HepG2 (cell line): Measurements from ENCODE around the gene ARL2. TPM values are rescaled to one million over a fixed set of nuclear protein-coding genes. Genes with fewer than 3 reads are reported as not detected.
A peak's percentile ranks its signal among the peaks of the same experiment; 100 is the strongest.

ENCODE experiments used
- ATAC-seq: fragments of 200-7000 bp; cut with Tn5 transposase; 3 replicates; pipeline ENCODE4 v1.9.1; 2020; ENCODE audit warnings: mild to moderate bottlenecking, moderate library complexity
- BruUV-seq: library from RNA; stranded (reverse); fragments of 400-500 nt; replicated peaks from 2 replicates; lab custom pipeline; 2021; lab: Mats Ljungman, UMichigan
- CTCF ChIA-PET: fragments of 300-600 bp; formaldehyde crosslinking; extraction: SDS; loops from one replicate; lab custom pipeline; 2021; ENCODE audit warnings: low total read pairs, inconsistent platforms, low intra/inter-chr PET ratio; lab: Yijun Ruan, JAX
- POLR2A ChIA-PET: fragments of 350-600 bp; sonication (Branson Sonifier 250); formaldehyde crosslinking; loops from one replicate; lab custom pipeline; 2020; ENCODE audit warnings: antibody characterized with exemption, inconsistent platforms; lab: Yijun Ruan, JAX
- DNase-seq: peaks from one replicate; pipeline ENCODE4 v3.0.0-alpha.2; 2015; ENCODE audit warnings: low spot score
- FAIRE-seq: peaks from 3 replicates; lab custom pipeline; 2011; peaks lifted over from hg19 to GRCh38; lab: Jason Lieb, UNC
- H2AFZ ChIP-seq: one replicate; pipeline ENCODE4 v1.6.1; 2011; ENCODE audit warnings: low read length, inconsistent platforms
- H3K27ac ChIP-seq: fragments of 300-600 bp; 3 replicates; pipeline ENCODE4 v1.8.0; 2011; ENCODE audit warnings: mixed run types, mild to moderate bottlenecking, mixed read lengths, low read length, inconsistent platforms; ENCODE audit not compliant: insufficient read depth; ENCODE audit errors: extremely low read length
- H3K27me3 ChIP-seq, 2 experiments: fragments of 200-600 bp in 1 of 2; 2 replicates in 1 of 2; 3 replicates in 1 of 2; pipeline versions ENCODE4 v1.6.0 to v1.8.0; 2011; ENCODE audit warnings: low read length in 2 of 2, mild to moderate bottlenecking in 2 of 2, moderate library complexity in 2 of 2, inconsistent platforms in 1 of 2; ENCODE audit not compliant: insufficient read depth in 2 of 2, control insufficient read depth in 1 of 2
- H3K36me3 ChIP-seq, 2 experiments: fragments of 200-600 bp in 1 of 2; replicated peaks in 1 of 2; 2 replicates in 1 of 2; 3 replicates in 1 of 2; pipeline versions ENCODE4 v1.5.1 to v1.8.0; 2011; ENCODE audit warnings: low read length in 2 of 2, inconsistent platforms in 1 of 2; ENCODE audit not compliant: insufficient read depth in 2 of 2, control insufficient read depth in 1 of 2
- H3K4me1 ChIP-seq: 2 replicates; pipeline ENCODE4 v1.5.1; 2012; ENCODE audit warnings: low read length, inconsistent platforms; ENCODE audit not compliant: insufficient read depth
- H3K4me2 ChIP-seq: 2 replicates; pipeline ENCODE4 v1.6.0; 2011; ENCODE audit warnings: low read depth, low read length, inconsistent platforms
- H3K4me3 ChIP-seq, 3 experiments: fragments of 200-600 bp in 1 of 3; sonication (generic), shearing (Covaris generic) in 1 of 3; replicated peaks in 1 of 3; 2 replicates each; pipeline ENCODE4 v1.5.1; 2011 to 2016; ENCODE audit warnings: low read length in 3 of 3, inconsistent platforms in 2 of 3, low read depth in 2 of 3, mild to moderate bottlenecking in 2 of 3, control low read depth in 1 of 3, mixed read lengths in 1 of 3; ENCODE audit not compliant: insufficient read depth in 1 of 3
- H3K79me2 ChIP-seq: one replicate; pipeline ENCODE4 v1.6.1; 2011; ENCODE audit warnings: low read length, inconsistent platforms; ENCODE audit not compliant: insufficient read depth
- H3K9ac ChIP-seq: 2 replicates; pipeline ENCODE4 v1.6.0; 2011; ENCODE audit warnings: mild to moderate bottlenecking, low read depth, low read length, inconsistent platforms; ENCODE audit not compliant: insufficient read depth
- H3K9me3 ChIP-seq: 2 replicates; pipeline ENCODE4 v1.5.1; 2012; ENCODE audit warnings: mild to moderate bottlenecking, low read length
- H4K20me1 ChIP-seq: 2 replicates; pipeline ENCODE4 v1.6.0; 2011; ENCODE audit warnings: inconsistent platforms, mild to moderate bottlenecking, low read length, moderate library complexity; ENCODE audit not compliant: insufficient read depth
- ADNP ChIP-seq: sonication (generic); formaldehyde crosslinking; IDR thresholded peaks from 2 replicates; pipeline ENCODE4 v1.4.0; 2020; ENCODE audit warnings: missing genetic modification reagents
- AHR ChIP-seq: IDR thresholded peaks from 2 replicates; pipeline ENCODE4 v1.6.1; 2018; ENCODE audit warnings: missing genetic modification reagents, missing compliant biosample characterization
- HCFC1 ChIP-seq: fragments of 150-350 bp; IDR thresholded peaks from 2 replicates; pipeline ENCODE4 v1.6.1; 2014; ENCODE audit warnings: low read depth, low read length
- MAZ ChIP-seq, 2 experiments: sonication (generic) in 1 of 2; formaldehyde crosslinking in 1 of 2; IDR thresholded peaks; 2 replicates each; pipeline versions ENCODE4 v1.5.0 to v1.6.1; 2012 to 2020; ENCODE audit warnings: low read depth in 2 of 2, mild to moderate bottlenecking in 2 of 2, borderline replicate concordance in 1 of 2, improper control_type of control experiment in 1 of 2, low read length in 1 of 2, missing genetic modification reagents in 1 of 2, moderate library complexity in 1 of 2
- NFATC3 ChIP-seq: sonication (generic); formaldehyde crosslinking; IDR thresholded peaks from 2 replicates; pipeline ENCODE4 v1.5.1; 2020; ENCODE audit warnings: mild to moderate bottlenecking, missing genetic modification reagents
- NR1H2 ChIP-seq: sonication (generic); formaldehyde crosslinking; IDR thresholded peaks from 2 replicates; pipeline ENCODE4 v1.8.1; 2022; ENCODE audit warnings: low read depth, missing genetic modification reagents, borderline replicate concordance
- PAX8 ChIP-seq: sonication (generic); formaldehyde crosslinking; IDR thresholded peaks from 2 replicates; pipeline ENCODE4 v1.8.0; 2022; ENCODE audit warnings: mild to moderate bottlenecking, missing genetic modification reagents, borderline replicate concordance
- RAD51 ChIP-seq: fragments of 450-650 bp; IDR thresholded peaks from 2 replicates; pipeline ENCODE4 v1.6.1; 2016; ENCODE audit warnings: borderline replicate concordance
- RFX3 ChIP-seq: IDR thresholded peaks from 2 replicates; pipeline ENCODE4 v1.6.1; 2016; ENCODE audit warnings: missing biosample characterization, missing genetic modification reagents
- RORA ChIP-seq: sonication (generic); formaldehyde crosslinking; IDR thresholded peaks from 2 replicates; pipeline ENCODE4 v1.5.0; 2020; ENCODE audit warnings: mild to moderate bottlenecking, missing genetic modification reagents, moderate library complexity
- SRY ChIP-seq: sonication (generic); formaldehyde crosslinking; IDR thresholded peaks from 2 replicates; pipeline ENCODE4 v1.8.0; 2022; ENCODE audit warnings: mild to moderate bottlenecking, missing genetic modification reagents
- ZBTB38 ChIP-seq: sonication (generic); formaldehyde crosslinking; IDR thresholded peaks from 2 replicates; pipeline ENCODE4 v1.5.1; 2020; ENCODE audit warnings: mild to moderate bottlenecking, missing genetic modification reagents
- ZIK1 ChIP-seq: sonication (generic); formaldehyde crosslinking; IDR thresholded peaks from 2 replicates; pipeline ENCODE4 v1.5.0; 2020; ENCODE audit warnings: mild to moderate bottlenecking, low read depth, missing genetic modification reagents, borderline replicate concordance
- ZNF546 ChIP-seq: sonication (generic); formaldehyde crosslinking; conservative IDR thresholded peaks from 2 replicates; pipeline ENCODE4 v1.8.1; 2023; ENCODE audit warnings: mild to moderate bottlenecking, missing genetic modification reagents
- ZNF562 ChIP-seq: sonication (generic); formaldehyde crosslinking; IDR thresholded peaks from 2 replicates; pipeline ENCODE4 v1.8.0; 2022; ENCODE audit warnings: missing genetic modification reagents, borderline replicate concordance
- ZNF7 ChIP-seq: IDR thresholded peaks from 2 replicates; pipeline ENCODE4 v1.6.1; 2016; ENCODE audit warnings: missing biosample characterization, missing genetic modification reagents
- WGBS: methylation state at CpG from one replicate; pipeline ENCODE4 v1.1.6; 2017; ENCODE audit warnings: low lambda C conversion rate; 5-methylcytosine and 5-hydroxymethylcytosine counted together
- in situ Hi-C: cut with HindIII; loops from 2 replicates; pipeline ENCODE4 v1.10.0; 2017; ENCODE audit warnings: low pct_unique_long_range_greater_than_20kb; ENCODE audit not compliant: extremely low pct_ligation_motif_present
- intact Hi-C: fragments of 100-400 bp; cut with micrococcal nuclease; formaldehyde crosslinking; loops from one replicate; pipeline ENCODE4 v1.10.0; 2022; ENCODE audit not compliant: unreplicated experiment
- polyA plus RNA-seq, 8 experiments: library from polyadenylated mRNA; depleted of rRNA in 3 of 8; stranded (reverse) in 7 of 8; unstranded in 1 of 8; fragments of >200 nt; fragmentation: Illumina TruSeq in 4 of 8; extraction: Trizol in 4 of 8; gene quantifications; 2 replicates each; pipeline versions ENCODE4 v1.2.1 to v1.2.3, GENCODE V29; 2011 to 2016; ENCODE audit warnings: low read depth in 4 of 8, missing spikeins in 1 of 8, mixed read lengths in 1 of 8; ENCODE audit not compliant: insufficient read depth in 1 of 8
- total RNA-seq, 5 experiments: library from RNA; depleted of rRNA; stranded (reverse); fragments of >200 nt; fragmentation: Illumina TruSeq; extraction: Trizol; gene quantifications; 2 replicates each; pipeline ENCODE4 v1.2.3, GENCODE V29; 2016; ENCODE audit warnings: low read depth in 1 of 5
- TF ChIP-seq, protein P1 (sequence below): sonication (generic); formaldehyde crosslinking; IDR thresholded peaks from 2 replicates; pipeline ENCODE4 v1.4.0; 2020; ENCODE audit warnings: missing genetic modification reagents

The ARL2 gene
- total and polyA plus RNA-seq, 2 of the 13 experiments (the other 11 are each of a cell fraction or from before 2014, with no cell fraction given) = 82.9 to 84.4 TPM

DNA sequence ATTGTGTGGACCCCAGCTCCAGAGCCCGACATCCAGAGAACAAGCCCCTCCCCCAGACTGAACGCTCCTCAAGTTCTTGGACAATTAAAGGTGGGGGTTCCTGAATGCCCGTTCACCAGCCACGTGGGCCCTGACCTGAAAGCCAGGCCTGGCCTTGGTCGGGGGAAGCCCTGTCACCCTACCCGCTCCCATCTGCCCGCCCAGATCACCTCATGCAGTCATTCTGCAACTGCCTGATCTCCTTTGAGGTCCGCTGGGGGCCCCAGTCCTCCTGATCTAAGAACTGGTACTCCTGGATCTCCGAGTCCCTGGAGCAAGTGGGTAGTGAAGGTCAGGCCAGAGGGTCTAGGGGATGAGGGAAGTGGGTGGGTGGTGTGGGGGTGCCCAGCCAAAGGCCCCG is 53.5 kb downstream of the ARL2 start:
- FAIRE-seq (no peak), ATAC-seq (no peak), DNase-seq (no peak)
- Histone ChIP-seq H3K4me2 (peak overlapping the region; percentile 87; the same call in 1 of the 2 replicates), H3K27ac (no peak overlapping the region), H3K79me2 (no peaks in the 10 kb centered on the region), H3K27me3 (no peaks in the 10 kb centered on the region), H3K36me3 (no peaks in the 10 kb centered on the region), H3K9me3 (no peaks in the 10 kb centered on the region), H3K4me3 (peak overlapping the region in 1 of 3 experiments; percentile 79; a peak in 1 of 6 replicates), H3K4me1 (peaks cover 45% of the 10 kb centered on the region), H3K9ac (no peak overlapping the region), H2AFZ (no peak overlapping the region), H4K20me1 (no peaks in the 10 kb centered on the region)
- ChIA-PET POLR2A (interaction anchor here (2.2 kb wide), 1 partner anchor 27 kb away, joined by 10 read pairs; the partner anchor contains the start of gene SAC3D1), CTCF (no interaction called here)
- no TSS peak for BruUV-seq
- WGBS = 80% methylated on average over 5 of the region's 10 CpGs
- intact Hi-C loops = no loop called here
- in situ Hi-C loops = loop anchor here (5.0 kb wide), 1 partner anchor 40 kb away; the partner anchor contains the start of gene SNX15
- TF ChIP-seq ZNF546 (CRISPR knock-in tag) (no peak), ZBTB38 (CRISPR knock-in tag) (peak; percentile 58; the same call in 1 of the 2 replicates)

- Histone ChIP-seq H3K9me3 (no peaks in the 10 kb centered on the region), H4K20me1 (no peaks in the 10 kb centered on the region), H3K36me3 (no peaks in the 10 kb centered on the region), H3K9ac (0 out of 2 replicates have a peak overlapping the region, but pooled peaks have one; percentile 27), H3K4me2 (no peak overlapping the region), H3K27ac (peak overlapping the region; percentile 29), H3K79me2 (no peaks in the 10 kb centered on the region), H3K4me3 (no peak overlapping the region), H3K27me3 (no peaks in the 10 kb centered on the region), H2AFZ (no peak overlapping the region), H3K4me1 (peaks cover 36% of the 10 kb centered on the region)
- POLR2A ChIA-PET = interaction anchor here (0.6 to 2.6 kb wide), 9 partner anchors 10 to 290 kb away, joined by 3 to 21 read pairs (median 4); partner anchors contain the start of genes ATG2A, BATF2, NAALADL1 and TM7SF2
- intact Hi-C loops (loop anchor here (1.0 kb wide), 1 partner anchor 56 kb away; no protein-coding TSS in a partner anchor), in situ Hi-C loops (loop anchor here (5.0 kb wide), 1 partner anchor 42 kb away; the partner anchor contains the start of gene SNX15)
- 14% methylated on average over 9 of the region's 9 CpGs for WGBS
- CTCF ChIA-PET = no interaction called here
- ATAC-seq = no peak
- FAIRE-seq = peak; percentile 72
- BruUV-seq = no TSS peak
- DNase-seq = peak; percentile 63
- TF ChIP-seq ZIK1 (CRISPR knock-in tag) (no peak), NR1H2 (CRISPR knock-in tag) (no peak), RAD51 (no peak), ADNP (CRISPR knock-in tag) (no peak), PAX8 (no peak), HCFC1 (no peak), SRY (CRISPR knock-in tag) (no peak), ZNF7 (CRISPR knock-in tag) (no peak), ZNF562 (CRISPR knock-in tag) (no peak), AHR (CRISPR knock-in tag) (no peak), RORA (CRISPR knock-in tag) (no peak), MAZ (IDR thresholded peaks at IDR 0.05; ENCODE audit: borderline replicate concordance, low read depth, low read length) (no peak), MAZ (CRISPR knock-in tag; IDR thresholded peaks at IDR 0.05; ENCODE audit: low read depth) (no peak), NFATC3 (no peak), RFX3 (CRISPR knock-in tag) (no peak)
- TF ChIP-seq, protein P1, sequence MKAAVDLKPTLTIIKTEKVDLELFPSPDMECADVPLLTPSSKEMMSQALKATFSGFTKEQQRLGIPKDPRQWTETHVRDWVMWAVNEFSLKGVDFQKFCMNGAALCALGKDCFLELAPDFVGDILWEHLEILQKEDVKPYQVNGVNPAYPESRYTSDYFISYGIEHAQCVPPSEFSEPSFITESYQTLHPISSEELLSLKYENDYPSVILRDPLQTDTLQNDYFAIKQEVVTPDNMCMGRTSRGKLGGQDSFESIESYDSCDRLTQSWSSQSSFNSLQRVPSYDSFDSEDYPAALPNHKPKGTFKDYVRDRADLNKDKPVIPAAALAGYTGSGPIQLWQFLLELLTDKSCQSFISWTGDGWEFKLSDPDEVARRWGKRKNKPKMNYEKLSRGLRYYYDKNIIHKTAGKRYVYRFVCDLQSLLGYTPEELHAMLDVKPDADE (CRISPR knock-in tag) = no peak
Measured at GRCh38 chr11:65069217-65069616, 55.3 kb downstream of the ARL2 start.
